Activated CD4-positive, CD25-positive, alpha-beta regulatory T cell treated with anti-CD3 and anti-CD28 coated beads, Interleukin-2, amount 50 U/mL, for 24 hours (primary cell): ENCODE data around the gene SCAF4.

Experiments used
- ATAC-seq, 2 donors: fragments of 150-1000 bp; cut with Tn5 transposase; one replicate each; pipeline ENCODE4 v1.10.0; 2021; ENCODE audit warnings: mild to moderate bottlenecking in 1 of 2, moderate library complexity in 1 of 2

SCAF4 gene

DNA sequence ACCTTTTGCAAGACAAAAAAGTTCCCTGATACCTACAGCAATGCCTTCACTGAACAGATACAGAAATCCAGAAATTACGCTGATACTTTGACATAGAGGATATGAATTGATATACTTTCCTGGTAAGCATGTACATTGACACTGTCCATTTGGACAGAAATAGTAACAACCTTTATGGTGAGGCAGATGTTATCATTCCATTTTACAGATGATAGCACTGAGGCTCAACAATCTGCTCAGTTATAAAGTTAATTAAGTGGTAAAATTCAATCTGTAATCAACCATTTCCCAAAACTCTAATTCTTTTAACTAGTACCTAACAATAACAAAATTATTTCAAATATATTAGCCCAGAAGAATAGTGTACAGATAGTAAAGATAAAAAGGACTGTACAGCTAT is 20.6 kb downstream of the SCAF4 start:
- ATAC-seq: no peak

DNA sequence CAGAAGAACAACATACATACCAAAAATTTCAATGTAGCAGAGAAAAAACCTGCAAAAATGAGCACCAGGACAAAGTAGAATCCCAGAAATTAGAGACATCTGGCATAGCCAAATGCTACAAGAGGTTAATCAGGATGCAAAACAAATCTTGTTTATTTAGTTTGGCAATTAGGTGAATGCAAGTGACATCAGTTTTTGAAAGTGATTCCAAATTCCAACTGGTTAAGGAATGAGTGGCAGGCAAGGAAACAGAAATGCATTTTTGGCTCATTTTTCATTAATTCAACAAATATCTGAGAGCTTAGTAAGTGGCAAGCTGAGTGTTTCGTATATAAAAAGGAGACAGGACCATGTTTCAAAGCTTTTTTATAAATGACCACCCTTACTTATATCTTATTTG is 21.3 kb downstream of the SCAF4 start:
- no peak for ATAC-seq

DNA sequence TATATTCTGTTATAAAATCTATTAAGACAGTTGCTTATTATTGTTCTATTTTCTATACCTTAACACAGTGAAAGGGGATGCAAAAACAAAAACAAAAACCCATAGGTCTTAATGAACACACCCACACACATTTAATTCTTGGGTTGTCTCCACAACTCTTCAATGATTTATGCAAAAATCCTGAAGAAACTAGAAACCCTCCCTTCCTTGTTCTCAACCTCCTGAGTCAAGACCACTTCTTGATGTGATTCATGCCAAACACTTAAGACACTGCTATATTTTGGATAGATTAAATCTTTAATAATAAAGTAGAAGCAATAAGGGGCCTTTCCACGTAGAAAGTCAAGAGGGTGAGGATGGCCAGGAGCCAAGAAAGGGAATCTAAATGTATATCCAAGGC is 23.4 kb downstream of the SCAF4 start:
- no peak for ATAC-seq

DNA sequence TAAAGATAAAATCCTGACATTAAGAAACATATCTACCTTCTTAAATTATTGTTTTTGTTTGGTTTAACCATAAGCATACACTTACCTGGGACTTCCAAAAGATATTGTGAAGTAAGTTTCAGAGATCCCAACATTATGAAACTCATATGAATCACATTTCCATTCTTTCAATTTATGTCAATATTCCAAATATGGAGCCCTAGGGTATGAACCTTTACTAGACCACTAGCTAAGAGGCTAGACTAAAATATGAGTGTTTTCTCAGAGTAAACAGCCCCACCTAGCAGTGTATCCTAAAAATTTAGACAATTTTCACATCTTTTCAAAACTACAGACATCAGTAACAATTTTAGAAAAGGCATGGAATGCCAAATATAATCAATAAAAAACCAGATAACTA is 24.4 kb downstream of the SCAF4 start:
- ATAC-seq: no peak

DNA sequence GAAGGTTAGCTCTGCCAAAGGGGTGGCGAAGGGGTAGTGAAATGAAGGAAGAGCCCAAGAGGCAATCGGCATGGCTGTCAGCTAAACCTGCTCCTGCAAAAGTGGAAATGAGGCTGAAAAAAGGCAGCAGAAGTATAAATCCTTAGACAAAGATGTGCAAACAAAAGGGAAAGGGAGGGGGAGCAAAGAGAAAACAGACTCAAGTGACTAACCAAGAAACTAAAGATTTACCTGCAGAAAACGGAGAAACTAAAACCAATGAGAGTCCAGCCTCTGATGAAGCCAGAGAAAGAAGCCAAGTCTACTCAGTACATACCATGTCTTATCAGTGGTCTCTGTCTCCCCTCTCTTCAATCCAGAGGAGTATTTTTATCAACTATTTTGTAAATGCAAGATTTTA is 25.4 kb downstream of the SCAF4 start:
- no peak for ATAC-seq

DNA sequence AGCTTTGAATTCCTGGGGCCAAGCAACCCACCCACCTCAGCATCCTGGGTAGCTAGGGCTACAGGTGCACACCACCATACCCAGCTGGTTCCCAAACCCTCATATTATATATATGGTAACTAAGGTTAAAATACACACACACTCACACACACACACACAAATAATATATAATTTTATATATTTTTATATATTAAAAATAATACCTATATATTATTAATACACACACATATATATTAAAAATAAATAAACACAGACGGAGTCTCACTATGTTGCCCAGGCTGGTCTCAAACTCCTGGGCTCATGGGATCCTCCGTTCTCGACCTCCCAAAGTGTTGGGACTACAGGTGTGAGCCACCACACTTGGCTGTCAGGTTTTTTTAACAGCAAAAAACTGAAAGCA is 31.9 kb downstream of the SCAF4 start:
- ATAC-seq: no peak

DNA sequence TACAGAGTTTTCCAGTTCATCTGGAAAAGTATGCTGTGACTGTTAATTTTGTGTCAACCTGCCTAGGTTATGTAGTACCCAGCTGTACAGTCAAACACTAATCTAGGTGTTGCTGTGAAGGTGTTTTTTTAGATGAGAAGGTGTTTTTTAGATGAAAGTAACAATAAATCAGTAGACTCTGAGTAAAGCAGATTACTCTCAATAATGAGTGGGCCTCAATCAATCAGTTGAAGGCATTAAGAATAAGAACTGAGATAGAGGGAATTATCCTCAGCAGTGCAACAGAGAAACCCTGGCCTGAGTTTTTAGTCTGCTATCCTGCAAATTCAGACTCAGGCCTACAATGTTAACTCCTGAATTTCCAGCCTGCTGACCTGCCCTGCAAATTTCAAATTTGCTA is 33.5 kb downstream of the SCAF4 start:
- no peak for ATAC-seq

DNA sequence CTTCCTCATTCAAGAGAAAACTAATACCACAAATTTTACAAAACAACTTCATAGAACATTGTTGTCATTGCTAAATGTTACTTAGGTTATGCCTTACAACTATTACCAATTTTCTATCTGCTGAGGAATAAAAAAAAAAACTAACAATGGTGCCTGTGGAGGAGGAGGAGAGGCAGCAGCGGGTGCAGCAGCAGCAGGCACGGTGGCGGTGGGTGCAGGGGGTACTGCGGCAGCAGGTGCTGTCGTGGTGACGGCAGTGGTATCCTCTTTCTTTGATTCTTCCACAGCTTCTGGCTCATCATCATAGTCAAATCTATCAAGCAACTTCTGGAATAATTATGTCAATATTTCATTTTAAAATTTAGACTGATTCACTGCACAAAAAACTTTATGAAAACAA is 35.5 kb downstream of the SCAF4 start:
- ATAC-seq: no peak

DNA sequence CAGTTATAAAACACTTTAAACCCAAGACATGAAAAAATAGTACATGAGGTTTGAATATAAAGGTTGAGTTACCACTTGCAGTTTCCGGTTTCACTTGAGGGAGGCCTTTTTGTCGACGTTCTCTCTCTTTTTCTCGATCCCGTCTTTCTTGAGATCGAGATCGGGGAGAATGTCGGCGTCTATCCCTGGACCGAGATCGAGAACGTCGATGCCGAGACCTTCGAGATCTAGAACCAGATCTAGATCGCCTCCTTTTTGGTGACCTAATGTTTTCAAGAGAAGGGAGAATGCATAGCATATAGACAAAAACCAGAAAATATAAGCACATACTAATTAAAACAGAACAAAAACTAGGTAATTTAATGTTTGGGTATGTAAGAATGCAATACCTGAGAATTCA is 38.7 kb downstream of the SCAF4 start:
- no peak for ATAC-seq

DNA sequence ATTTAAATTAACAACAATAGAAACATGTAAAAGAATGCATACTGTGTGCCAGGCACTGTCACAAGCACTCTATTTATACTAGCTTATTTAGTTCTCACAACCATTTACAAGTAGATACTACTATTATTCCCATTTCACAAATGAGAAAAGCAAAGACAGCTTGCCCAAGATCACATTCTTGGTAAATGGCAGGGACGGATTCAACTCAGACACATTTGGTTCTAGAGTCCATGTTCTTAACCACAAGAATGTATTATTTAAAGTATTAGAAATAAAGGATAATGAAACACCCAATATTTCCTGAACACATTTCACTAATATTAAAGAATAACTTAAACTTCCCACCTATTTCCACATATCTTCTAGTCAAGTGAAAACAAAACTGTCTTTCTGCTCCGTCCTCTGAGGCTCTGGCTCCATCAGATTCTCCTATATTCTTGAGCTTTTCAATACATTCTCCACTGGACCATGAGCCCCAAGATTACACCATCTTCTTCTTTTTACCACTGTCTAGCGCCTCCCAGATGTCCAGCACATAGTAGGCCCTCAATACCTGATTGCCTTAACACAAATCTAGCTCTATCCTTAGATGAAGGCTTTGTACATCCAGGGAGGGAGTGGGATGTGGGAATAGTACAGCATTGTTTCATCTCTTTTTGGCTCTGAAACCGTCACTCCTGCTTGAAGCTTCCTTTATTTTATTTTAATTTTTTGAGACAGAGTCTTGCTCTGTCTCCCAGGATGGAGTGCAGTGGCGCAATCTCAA is 43.1 kb downstream of the SCAF4 start:
- ATAC-seq: no peak

DNA sequence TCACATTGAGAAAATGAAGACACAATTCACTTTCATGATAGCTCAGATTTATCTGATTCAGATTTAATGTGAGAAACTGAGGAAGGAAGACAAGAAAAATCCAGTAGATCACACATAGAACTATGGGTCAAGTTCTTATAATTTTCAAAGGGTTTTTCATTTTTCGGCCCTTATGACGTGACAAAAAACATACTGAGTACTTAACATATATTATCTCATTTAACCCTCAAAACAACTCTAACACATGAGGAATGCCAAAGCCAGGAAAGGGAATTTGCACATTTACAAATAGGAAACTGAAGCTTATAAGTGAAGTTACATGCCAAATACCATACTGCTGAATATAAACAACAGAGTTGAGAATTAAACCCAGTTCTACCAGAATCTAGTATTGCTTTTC is 44.8 kb downstream of the SCAF4 start:
- ATAC-seq: no peak

DNA sequence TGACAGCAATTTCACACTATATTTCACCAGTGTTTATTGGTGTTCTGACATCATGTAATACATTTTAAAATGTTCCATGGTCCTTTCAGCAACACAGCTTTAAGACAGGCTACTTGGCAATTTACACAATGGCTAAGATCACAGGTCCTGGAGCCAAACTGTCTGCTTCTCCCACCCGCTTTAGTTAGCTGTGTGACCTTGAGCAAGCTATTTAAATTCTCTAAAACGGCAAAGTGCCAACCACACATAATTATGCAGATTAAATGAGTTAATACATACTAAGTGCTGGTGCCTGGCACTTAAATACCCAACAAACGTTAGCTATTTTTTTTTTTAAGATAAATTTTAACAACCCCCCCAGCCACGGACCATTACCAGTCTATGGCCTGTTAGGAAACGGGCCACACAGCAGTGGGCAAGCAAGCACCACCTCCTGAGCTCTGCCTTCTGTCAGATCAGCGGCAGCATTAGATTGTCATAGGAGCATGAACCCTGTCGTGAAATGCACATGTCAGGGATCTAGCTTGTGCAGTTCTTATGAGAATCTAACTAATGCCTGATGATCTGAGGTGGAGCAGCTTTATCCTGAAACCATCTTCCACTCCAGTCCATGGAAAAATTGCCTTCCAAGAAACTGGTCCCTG is 45.5 kb downstream of the SCAF4 start:
- no peak for ATAC-seq

DNA sequence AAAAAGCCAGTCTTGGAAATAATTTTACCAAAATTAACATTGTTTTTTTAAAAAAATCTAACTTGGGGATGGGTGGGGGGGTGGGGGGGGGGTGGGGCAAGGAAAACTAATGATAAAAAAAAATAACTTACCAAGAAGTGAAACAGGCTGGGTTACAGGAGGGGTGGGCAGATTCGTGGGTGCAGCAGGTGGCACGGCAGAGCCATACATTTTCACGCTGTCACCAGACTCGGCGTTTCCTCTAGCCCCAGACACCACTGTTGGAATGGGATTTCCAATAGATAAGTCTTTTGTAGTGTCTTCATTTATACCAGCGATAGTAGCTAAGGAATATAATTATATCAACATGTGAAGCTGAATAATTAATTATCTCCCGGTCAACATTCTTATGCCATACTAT is 47.0 kb downstream of the SCAF4 start:
- no peak for ATAC-seq

DNA sequence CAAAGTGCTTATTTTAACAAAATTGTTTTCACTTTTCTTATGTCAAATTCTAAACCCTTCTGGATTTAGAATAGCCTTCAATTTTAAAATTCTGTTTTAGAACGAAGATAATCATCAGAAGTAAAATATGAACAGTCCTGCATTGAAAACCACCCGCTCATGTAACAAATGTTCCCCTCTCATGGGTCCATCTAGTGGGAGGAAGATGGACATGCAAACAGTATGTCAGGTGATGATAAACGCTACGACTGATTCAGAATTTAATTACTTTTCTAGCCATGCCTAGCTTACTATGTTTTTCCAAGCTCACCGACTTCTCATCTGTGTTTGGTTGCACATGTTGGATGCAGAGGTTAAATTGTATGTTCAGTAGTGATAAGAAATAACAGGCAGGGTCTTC is 48.9 kb downstream of the SCAF4 start:
- no peak for ATAC-seq

DNA sequence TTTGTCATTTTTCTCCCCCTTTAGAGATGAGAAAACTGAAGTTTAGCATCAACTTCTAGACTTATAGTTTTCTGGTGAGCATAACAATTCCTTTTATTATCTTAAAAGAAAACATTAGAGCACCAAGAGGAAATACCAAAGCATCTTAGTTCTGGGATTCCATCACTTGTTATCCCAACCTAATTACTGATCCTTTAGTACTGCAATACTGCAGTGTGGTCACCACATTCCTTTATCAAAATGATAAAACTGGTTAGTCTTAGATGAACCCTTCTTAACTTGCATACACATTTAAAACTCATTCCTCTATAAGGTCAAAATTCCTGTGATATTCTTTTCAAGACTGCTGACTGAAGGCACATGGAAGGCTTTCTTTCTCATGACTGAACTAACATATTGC is 49.3 kb downstream of the SCAF4 start:
- no peak for ATAC-seq

DNA sequence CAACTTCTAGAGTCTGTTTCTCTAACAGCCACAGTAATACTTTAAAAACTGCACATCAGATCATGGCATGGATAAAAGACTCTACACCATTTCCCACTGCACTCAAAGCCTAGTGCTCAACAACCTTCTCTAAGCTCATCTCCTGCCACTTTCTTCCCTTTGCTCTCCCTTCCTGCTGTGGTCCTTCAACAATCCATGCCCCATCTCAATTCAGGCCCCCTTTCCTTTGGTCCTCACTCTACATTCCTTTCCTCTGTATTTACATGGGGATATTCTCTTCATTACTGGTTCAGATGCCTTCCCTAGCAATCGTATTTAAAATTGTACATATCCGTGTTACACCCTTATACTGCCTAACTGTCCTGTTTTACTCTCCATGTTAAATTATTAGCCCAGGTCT is 53.4 kb downstream of the SCAF4 start:
- no peak for ATAC-seq

DNA sequence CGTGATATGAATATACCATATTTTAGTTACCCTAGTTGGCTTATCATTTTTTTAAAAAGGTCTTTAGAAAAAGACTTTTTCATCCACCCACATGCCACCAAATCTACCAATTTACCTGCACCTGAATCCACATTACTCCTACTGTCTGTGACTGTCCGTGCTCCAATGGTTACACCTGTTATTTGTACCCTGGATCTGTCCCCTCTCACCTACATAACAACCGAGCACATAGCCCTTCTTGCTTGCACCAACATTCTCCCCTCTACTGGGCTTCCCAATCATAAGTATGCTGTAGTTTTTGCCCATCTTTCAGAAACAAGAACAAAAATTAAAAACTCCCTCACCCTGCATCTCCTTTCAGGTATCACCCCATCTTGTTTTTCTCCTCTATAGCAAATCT is 54.9 kb downstream of the SCAF4 start:
- ATAC-seq: no peak

DNA sequence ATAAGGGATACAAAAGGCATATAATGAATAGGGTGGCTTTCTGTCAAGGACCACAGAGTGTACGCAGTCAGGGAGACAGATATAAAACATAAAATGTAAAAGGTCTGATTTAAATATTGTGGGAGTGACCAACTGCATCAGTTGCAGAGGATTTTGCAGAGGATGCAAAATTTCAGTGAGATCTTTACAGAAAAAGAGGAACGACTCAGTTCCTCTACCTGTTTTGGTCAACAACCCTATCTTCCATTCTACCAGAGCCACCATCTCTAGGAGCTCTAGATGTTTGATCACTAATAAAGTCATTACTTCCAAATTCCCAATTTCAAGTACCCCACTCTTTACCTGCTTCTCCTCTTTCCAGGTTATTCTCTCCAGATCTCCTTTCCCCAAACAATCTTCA is 56.0 kb downstream of the SCAF4 start:
- ATAC-seq: no peak

DNA sequence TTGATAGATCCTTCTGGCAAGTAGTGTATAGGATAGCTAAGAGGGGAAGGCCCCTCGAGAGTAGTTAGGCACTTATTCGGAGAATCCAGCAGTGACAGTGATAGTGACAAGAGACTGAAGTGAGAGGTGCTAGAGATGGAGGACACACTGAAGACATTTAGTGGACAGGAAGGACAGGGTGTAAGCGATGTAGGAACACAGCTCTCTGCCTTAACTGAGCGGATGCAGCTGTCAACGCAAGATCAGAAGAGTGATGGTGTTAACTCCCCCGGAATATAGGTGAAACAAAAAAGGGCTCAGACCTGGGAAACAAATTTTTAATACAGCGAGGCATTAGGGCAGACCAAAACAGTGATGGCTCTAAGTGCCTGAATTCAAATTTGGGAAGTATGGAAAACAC is 56.6 kb downstream of the SCAF4 start:
- ATAC-seq: no peak

DNA sequence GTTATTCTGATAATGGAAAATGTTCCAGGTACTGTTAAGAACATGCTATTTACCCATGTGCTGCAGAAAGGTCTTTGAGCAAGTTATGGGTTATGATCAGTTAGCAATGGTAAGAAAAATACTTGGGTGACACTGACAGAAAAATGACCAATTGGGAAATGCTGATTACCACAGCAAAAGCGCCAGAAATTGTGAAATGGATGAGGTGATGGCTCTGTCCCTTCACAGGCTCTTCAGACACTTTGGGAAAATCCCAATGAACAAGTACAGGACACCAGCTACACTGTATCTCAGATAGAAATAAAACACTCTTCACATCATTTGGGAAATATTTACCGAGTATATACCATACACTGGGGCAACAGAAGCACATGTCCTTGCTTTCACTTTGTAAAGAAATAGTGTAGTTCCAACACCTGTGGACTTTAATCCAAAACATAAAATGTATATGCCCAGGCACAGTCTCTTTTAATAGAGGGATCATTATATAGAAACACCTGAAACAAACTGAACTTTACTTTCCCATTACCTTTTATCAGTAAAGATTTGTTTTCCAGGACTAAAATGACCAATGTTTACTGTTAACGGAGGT is 58.5 kb downstream of the SCAF4 start:
- ATAC-seq: no peak

DNA sequence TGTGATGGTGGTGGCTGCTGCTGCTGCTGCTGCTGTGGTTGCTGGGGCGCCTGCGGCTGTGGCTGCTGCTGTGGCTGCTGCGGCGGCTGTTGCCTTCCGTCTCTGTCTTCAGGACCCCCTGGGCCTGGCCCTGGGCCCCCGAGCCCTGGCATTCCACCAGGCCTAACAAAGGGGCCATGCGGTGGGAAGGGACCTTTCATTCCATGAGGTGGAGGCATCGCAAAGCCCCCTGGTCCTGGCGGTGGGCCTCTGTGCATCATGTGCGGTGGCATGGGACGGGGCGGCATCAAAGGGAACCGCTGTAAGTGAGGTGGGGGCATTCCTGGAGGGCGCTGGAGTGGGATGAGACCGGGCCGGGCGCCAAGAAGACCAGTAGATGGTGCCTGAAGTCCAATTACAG is 60.0 kb downstream of the SCAF4 start:
- no peak for ATAC-seq

DNA sequence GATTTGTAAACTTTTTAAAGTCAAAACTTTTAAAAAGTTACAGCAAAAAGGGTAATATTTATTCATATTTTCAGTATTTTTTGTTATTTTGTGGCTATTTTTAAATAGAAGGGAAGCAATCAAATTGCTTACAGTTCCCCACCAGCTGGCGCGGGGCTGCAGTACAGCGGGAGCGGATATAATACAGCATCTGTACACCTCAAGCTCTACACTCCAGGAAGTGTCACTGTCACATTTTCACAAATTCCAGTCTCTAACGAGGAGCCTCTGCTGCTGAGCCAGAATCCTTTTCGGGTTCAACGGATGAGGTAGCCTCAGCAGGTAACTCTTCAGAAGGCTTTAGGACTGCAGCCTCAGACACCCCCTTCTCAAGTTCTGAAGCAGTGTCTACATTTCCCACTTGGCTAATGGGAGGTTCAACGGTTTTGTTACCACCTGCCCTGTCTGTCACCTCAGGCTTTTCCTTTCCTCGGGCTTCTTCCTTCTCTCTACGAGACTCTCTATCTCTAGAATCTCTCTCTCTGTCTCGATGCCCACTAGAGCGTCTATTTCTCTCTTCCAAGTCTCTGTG is 60.7 kb downstream of the SCAF4 start:
- ATAC-seq: no peak

DNA sequence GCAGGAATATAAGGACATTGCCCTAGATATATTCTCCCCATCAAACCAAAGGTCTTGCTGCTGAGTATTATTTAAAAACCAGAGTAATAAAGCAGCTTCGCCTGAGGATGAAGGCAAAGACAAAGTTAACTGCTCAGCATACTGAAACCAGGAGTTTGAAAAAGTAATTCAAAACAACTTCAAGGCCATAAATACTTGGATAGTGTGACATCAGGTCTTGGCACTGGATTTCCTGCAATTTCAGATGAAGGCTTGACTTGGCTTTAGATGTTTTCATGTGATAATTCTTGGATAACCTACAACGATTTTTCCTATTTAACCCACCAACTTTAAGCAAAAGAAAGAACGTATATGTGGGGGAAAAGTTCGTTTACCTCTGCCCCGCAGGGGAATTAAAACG is 61.8 kb downstream of the SCAF4 start:
- ATAC-seq: no peak
